MG63 (cell line): ENCODE results near the gene ANAPC5. TPM values are rescaled to one million over a fixed set of nuclear protein-coding genes. Genes with fewer than 3 reads are reported as not detected.
A peak's percentile ranks its signal among the peaks of the same experiment; 100 is the strongest.
"Not testable (repeated sequence)": the region's sequence is repeated elsewhere in the genome, so short reads cannot be mapped to it uniquely, and the experiment has no call there.

Source experiments
- DNase-seq: peaks from one replicate; pipeline ENCODE4 v3.0.0-alpha.2; 2020
- H3K27me3 ChIP-seq: fragments of 250-450 bp; sonication (Bioruptor Pico); 2 replicates; pipeline ENCODE4 v1.5.1; 2020; ENCODE audit warnings: mild to moderate bottlenecking, moderate library complexity
- H3K36me3 ChIP-seq: fragments of 250-450 bp; sonication (Bioruptor Pico); 2 replicates; pipeline ENCODE4 v1.5.1; 2020; ENCODE audit warnings: mild to moderate bottlenecking, moderate library complexity
- H3K4me3 ChIP-seq: fragments of 250-450 bp; sonication (Bioruptor Pico); 2 replicates; pipeline ENCODE4 v1.5.1; 2020; ENCODE audit warnings: mild to moderate bottlenecking, moderate library complexity
- H3K9me3 ChIP-seq: fragments of 250-450 bp; sonication (Bioruptor Pico); 2 replicates; pipeline ENCODE4 v1.5.1; 2020; ENCODE audit warnings: mild to moderate bottlenecking, moderate library complexity
- total RNA-seq: library from RNA; depleted of rRNA; stranded (reverse); fragments of >200 nt; shearing (Covaris generic); gene quantifications from 2 replicates; pipeline ENCODE4 v1.2.3, GENCODE V29; 2014; ENCODE audit warnings: low replicate concordance

ANAPC5 gene
- total RNA-seq, 1 experiment from 2014 or later, result 156 TPM

- H3K36me3 ChIP-seq, H3K27me3 ChIP-seq, H3K4me3 ChIP-seq, H3K9me3 ChIP-seq, DNase-seq: not testable (repeated sequence)
Measured at GRCh38 chr12:121374945-121375584, 22.9 kb upstream of the ANAPC5 start.

GRCh38 chr12:121374336-121374735 is 22.1 kb upstream of the ANAPC5 start:
- H3K9me3 ChIP-seq, H3K4me3 ChIP-seq, H3K36me3 ChIP-seq, DNase-seq, H3K27me3 ChIP-seq: not testable (repeated sequence)

- Histone ChIP-seq H3K9me3 (no peaks in the 10 kb centered on the region), H3K4me3 (no peak overlapping the region), H3K27me3 (no peaks in the 10 kb centered on the region), H3K36me3 (no peaks in the 10 kb centered on the region)
- DNase-seq, result no peak
Measured at GRCh38 chr12:121373755-121374154, 21.5 kb upstream of the ANAPC5 start.

GRCh38 chr12:121371404-121371803 is 19.2 kb upstream of the ANAPC5 start:
- DNase-seq, result no peak
- Histone ChIP-seq H3K9me3 (no peaks in the 10 kb centered on the region), H3K36me3 (no peaks in the 10 kb centered on the region), H3K4me3 (no peak overlapping the region), H3K27me3 (no peaks in the 10 kb centered on the region)

- Histone ChIP-seq H3K27me3 (no peaks in the 10 kb centered on the region), H3K4me3 (no peak overlapping the region), H3K9me3 (no peaks in the 10 kb centered on the region), H3K36me3 (no peaks in the 10 kb centered on the region)
- DNase-seq, result no peak
Measured at GRCh38 chr12:121366063-121366459, 13.8 kb upstream of the ANAPC5 start.

GRCh38 chr12:121365416-121366062 is 13.3 kb upstream of the ANAPC5 start:
- H3K9me3 ChIP-seq, result no peaks in the 10 kb centered on the region
- no peaks in the 10 kb centered on the region for H3K27me3 ChIP-seq
- DNase-seq, result no peak
- H3K36me3 ChIP-seq, result no peaks in the 10 kb centered on the region
- no peak overlapping the region for H3K4me3 ChIP-seq

GRCh38 chr12:121364683-121365121 is 12.5 kb upstream of the ANAPC5 start:
- H3K27me3 ChIP-seq, result no peaks in the 10 kb centered on the region
- no peaks in the 10 kb centered on the region for H3K9me3 ChIP-seq
- H3K4me3 ChIP-seq, result no peak overlapping the region
- H3K36me3 ChIP-seq, result no peaks in the 10 kb centered on the region
- DNase-seq, result peak; percentile 53

GRCh38 chr12:121358073-121358472 is 5.9 kb upstream of the ANAPC5 start:
- Histone ChIP-seq H3K9me3 (no peaks in the 10 kb centered on the region), H3K4me3 (no peak overlapping the region), H3K36me3 (no peaks in the 10 kb centered on the region), H3K27me3 (no peaks in the 10 kb centered on the region)
- no peak for DNase-seq

GRCh38 chr12:121357331-121357730 is 5.1 kb upstream of the ANAPC5 start:
- Histone ChIP-seq H3K4me3 (no peak overlapping the region), H3K36me3 (no peaks in the 10 kb centered on the region), H3K9me3 (no peaks in the 10 kb centered on the region), H3K27me3 (no peaks in the 10 kb centered on the region)
- no peak for DNase-seq

GRCh38 chr12:121356657-121357056 is 4.4 kb upstream of the ANAPC5 start:
- Histone ChIP-seq H3K36me3 (0 out of 2 replicates have a peak, but pooled peaks cover 2% of the 10 kb centered on the region), H3K4me3 (no peak overlapping the region), H3K27me3 (no peaks in the 10 kb centered on the region), H3K9me3 (no peaks in the 10 kb centered on the region)
- DNase-seq, result no peak

GRCh38 chr12:121355818-121356217 is 3.6 kb upstream of the ANAPC5 start:
- Histone ChIP-seq H3K9me3 (no peaks in the 10 kb centered on the region), H3K36me3 (peaks cover 5% of the 10 kb centered on the region; the same call in 1 of the 2 replicates), H3K4me3 (no peak overlapping the region), H3K27me3 (no peaks in the 10 kb centered on the region)
- DNase-seq, result no peak

- Histone ChIP-seq H3K9me3 (no peaks in the 10 kb centered on the region), H3K4me3 (peak overlapping the region; percentile 99), H3K27me3 (no peaks in the 10 kb centered on the region), H3K36me3 (peaks cover 11% of the 10 kb centered on the region)
- no peak for DNase-seq
Measured at GRCh38 chr12:121352682-121353018, 439 bp upstream of the ANAPC5 start.

- peaks cover 44% of the 10 kb centered on the region for H3K36me3 ChIP-seq
Measured at GRCh38 chr12:121346747-121347146, 5.5 kb downstream of the ANAPC5 start.

GRCh38 chr12:121345151-121345815 is 6.9 kb downstream of the ANAPC5 start:
- DNase-seq, result no peak
- H3K4me3 ChIP-seq, result no peak overlapping the region
- H3K36me3 ChIP-seq, result peaks cover 51% of the 10 kb centered on the region
- H3K27me3 ChIP-seq, result no peaks in the 10 kb centered on the region
- no peaks in the 10 kb centered on the region for H3K9me3 ChIP-seq

More at GRCh38 chr12:121346747-121347146, 5.5 kb downstream of the ANAPC5 start:
- no peak for DNase-seq
- no peaks in the 10 kb centered on the region for H3K9me3 ChIP-seq
- no peaks in the 10 kb centered on the region for H3K27me3 ChIP-seq
- no peak overlapping the region for H3K4me3 ChIP-seq

- Histone ChIP-seq H3K27me3 (no peaks in the 10 kb centered on the region), H3K4me3 (no peak overlapping the region), H3K36me3 (peaks cover 53% of the 10 kb centered on the region), H3K9me3 (no peaks in the 10 kb centered on the region)
- no peak for DNase-seq
Measured at GRCh38 chr12:121344506-121344905, 7.7 kb downstream of the ANAPC5 start.

- no peaks in the 10 kb centered on the region for H3K9me3 ChIP-seq
- no peak overlapping the region for H3K4me3 ChIP-seq
- DNase-seq, result no peak
- H3K36me3 ChIP-seq, result peaks cover 81% of the 10 kb centered on the region
- no peaks in the 10 kb centered on the region for H3K27me3 ChIP-seq
Measured at GRCh38 chr12:121337416-121337815, 14.8 kb downstream of the ANAPC5 start.

- Histone ChIP-seq H3K36me3 (peaks cover 89% of the 10 kb centered on the region), H3K27me3 (no peaks in the 10 kb centered on the region), H3K4me3 (no peak overlapping the region), H3K9me3 (no peaks in the 10 kb centered on the region)
- DNase-seq, result no peak
Measured at GRCh38 chr12:121334513-121335343, 17.5 kb downstream of the ANAPC5 start.
